Erythroblast (primary cell): ENCODE measurements around the gene C13orf42.
A peak's percentile ranks its signal among the peaks of the same experiment; 100 is the strongest.

Experiments
- DNase-seq, 2 experiments: peaks; one replicate each; lab custom pipeline; 2025; lab: John Stamatoyannopoulos, UW
- GATA1 ChIP-seq: IDR thresholded peaks from 2 replicates; pipeline ENCODE4 v1.6.1; 2011; ENCODE audit warnings: low read depth, mild to moderate bottlenecking, control low read depth, low read length, moderate library complexity
- POLR2A ChIP-seq: IDR thresholded peaks from 2 replicates; pipeline ENCODE4 v1.6.1; 2011; ENCODE audit warnings: mild to moderate bottlenecking, low read length

Gene C13orf42

GRCh38 chr13:51111174-51111573, at the start of gene C13orf42:
TSS of gene C13orf42 (minus strand) at chr13:51111274. CDS start at chr13:51111209, 65 bp downstream.
- no peak for DNase-seq
- no peak for TF ChIP-seq POLR2A
- no peak for TF ChIP-seq GATA1

- no peak for DNase-seq
- TF ChIP-seq POLR2A (no peak), GATA1 (no peak)
Measured at GRCh38 chr13:51158880-51159518, 47.9 kb upstream of the C13orf42 start.

- TF ChIP-seq GATA1, result no peak
- TF ChIP-seq POLR2A, result no peak
Measured at GRCh38 chr13:51158365-51158764, 47.3 kb upstream of the C13orf42 start.

GRCh38 chr13:51156648-51157047, 45.6 kb upstream of the C13orf42 start:
- no peak for DNase-seq
- TF ChIP-seq GATA1, result no peak
- TF ChIP-seq POLR2A, result no peak

More at GRCh38 chr13:51158365-51158764, 47.3 kb upstream of the C13orf42 start:
- DNase-seq, result no peak

GRCh38 chr13:51155776-51156515, 44.9 kb upstream of the C13orf42 start:
- TF ChIP-seq GATA1 (no peak), POLR2A (no peak)

GRCh38 chr13:51155161-51155560, 44.1 kb upstream of the C13orf42 start:
- DNase-seq, result no peak

More at GRCh38 chr13:51155776-51156515, 44.9 kb upstream of the C13orf42 start:
- DNase-seq, result no peak

GRCh38 chr13:51154029-51154555, 43.0 kb upstream of the C13orf42 start:
- peak; percentile 6 to 18 for DNase-seq
- TF ChIP-seq GATA1 (no peak), POLR2A (no peak)

More at GRCh38 chr13:51155161-51155560, 44.1 kb upstream of the C13orf42 start:
- TF ChIP-seq POLR2A (no peak), GATA1 (no peak)

- DNase-seq, result no peak
- TF ChIP-seq POLR2A (no peak), GATA1 (no peak)
Measured at GRCh38 chr13:51153527-51153926, 42.5 kb upstream of the C13orf42 start.

DNA sequence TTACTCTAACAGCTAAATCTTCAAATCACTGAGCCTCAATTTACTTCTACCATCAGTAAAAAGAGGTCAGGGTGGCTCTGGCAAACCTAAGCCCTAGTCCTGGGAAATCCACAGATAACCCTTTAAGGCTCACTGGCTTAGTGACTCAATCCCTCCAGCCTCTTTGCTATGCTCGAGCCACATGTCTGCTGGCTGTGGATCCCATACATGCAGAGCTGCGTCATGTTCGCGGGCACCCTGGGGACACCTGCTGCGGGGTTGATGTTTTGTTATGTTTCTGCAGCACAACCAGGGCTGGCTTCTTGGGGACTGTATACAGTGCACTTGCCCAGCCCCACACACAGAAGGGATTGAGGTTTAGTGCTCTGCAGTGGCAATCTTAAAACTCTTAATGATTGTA, 41.6 kb upstream of the C13orf42 start:
- no peak for DNase-seq
- no peak for TF ChIP-seq GATA1
- TF ChIP-seq POLR2A, result no peak

DNA sequence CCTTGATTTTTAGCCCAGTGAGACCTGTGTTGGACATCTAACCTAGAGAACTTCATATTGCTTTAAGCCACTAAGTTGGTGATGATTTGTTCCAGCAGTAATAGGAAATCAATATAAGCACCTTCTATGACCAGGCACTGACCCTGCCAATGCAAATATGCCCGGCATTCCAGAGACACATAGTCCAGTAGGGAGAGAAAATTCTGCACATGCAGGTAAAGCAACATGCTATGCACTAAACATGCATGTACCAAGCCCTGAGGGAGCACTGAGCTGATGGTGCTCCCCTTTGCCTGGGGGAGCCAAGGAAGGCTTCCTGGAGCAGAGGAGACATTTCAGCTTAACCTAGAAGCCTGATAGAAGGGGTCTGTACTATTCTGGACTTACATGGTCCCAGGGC, 40.4 kb upstream of the C13orf42 start:
- no peak for TF ChIP-seq GATA1
- TF ChIP-seq POLR2A, result no peak
- no peak for DNase-seq

DNA sequence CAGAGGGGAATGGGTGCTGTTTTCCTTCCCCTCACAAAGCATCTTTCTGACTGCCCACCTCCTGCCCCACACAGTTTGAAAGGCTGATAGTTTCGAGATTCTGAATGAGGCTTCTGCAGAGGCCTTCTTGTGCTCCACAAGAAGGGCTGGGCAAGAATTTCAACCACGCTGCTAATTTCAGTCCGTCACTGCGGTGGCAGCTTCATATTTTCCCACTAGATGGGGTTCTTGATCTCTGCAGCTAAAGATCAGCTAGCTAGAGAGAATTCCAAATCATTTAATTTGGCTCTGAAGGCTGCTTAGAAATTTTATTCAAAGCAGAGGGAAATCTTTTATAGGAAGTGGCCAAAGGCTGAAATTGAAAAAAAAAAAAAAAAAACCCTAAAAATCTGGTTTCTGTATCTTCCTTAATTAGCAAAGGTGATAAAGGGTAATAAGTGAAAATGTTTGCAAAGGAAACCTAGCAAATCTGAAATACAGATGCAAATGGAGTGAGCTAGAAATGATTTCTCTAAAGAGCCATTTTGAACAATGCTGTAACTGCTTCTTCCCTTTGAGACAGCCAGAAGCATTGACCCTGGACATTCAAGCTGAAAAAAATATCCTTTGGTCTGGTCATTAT, 38.0 kb upstream of the C13orf42 start:
- TF ChIP-seq POLR2A (no peak), GATA1 (no peak)
- peak in 1 of 2 experiments; percentile 18 for DNase-seq

DNA sequence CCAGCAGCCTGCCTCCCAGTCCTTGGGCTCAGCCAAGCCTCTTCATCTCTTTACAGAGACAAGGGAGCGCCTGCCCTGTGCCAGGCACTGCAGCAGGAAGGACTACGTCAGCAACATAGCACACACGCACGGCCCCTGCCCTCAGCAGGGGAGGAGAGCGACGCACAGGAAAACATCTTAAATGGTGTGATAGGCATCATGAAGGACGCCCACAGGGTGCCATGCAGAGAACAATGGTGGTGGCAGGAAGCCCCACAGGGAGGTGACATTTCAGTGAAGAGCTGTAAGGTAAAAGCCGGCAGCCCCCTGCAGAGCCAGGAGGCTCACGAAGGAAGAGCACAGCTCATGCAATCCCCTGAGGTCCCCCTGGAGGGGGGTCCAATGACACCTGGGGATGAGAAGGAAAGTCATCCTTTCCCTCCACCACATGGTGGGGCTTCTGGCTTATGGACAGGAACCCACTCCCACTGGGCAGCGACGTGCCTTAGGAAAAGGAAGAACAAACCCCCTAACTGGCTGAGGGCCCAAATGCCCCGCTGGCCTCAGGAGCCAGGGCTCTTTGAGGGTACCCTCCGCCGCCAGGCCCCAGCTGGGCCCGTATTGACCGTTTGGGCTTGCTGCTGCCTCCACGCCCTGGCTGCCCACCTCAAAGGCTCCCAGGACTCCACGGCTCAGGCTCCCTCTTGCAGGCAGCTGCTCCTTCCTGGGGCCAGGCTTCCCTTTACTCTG, 37.3 kb upstream of the C13orf42 start:
- TF ChIP-seq POLR2A (no peak), GATA1 (no peak)
- no peak for DNase-seq

DNA sequence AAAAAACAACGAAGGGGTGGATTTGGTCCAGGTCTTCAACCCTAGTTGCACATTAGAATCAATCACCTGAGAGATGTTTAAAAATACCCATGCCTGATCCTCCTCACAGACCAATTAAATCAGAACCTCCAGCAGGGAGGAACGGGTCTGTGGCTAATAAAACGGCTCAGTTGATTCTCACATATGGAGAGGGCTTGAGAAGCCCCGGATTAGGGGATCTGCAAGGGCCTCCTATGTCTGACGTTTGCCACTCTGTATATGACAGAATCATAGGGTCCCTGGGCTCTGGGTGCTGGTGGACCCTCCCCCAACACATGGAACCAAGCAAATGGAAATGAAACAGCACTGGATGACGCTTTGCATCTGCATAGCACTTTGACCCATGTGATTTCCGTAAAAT, 36.7 kb upstream of the C13orf42 start:
- no peak for TF ChIP-seq GATA1
- TF ChIP-seq POLR2A, result no peak
- DNase-seq, result no peak
